Type B pancreatic cell (in vitro differentiated cells): ENCODE results near the gene RAPGEF6. TPM values are rescaled to one million over a fixed set of nuclear protein-coding genes. Genes with fewer than 3 reads are reported as not detected.

Experiments used
- DNase-seq: peaks from one replicate; pipeline ENCODE4 v3.0.0; 2021; ENCODE audit warnings: mixed read lengths; ENCODE audit not compliant: unreplicated experiment; ENCODE audit errors: extremely low spot score
- H3K27ac Mint-ChIP-seq: 2 replicates; pipeline ENCODE4 v1.8.0; 2021; ENCODE audit warnings: mild to moderate bottlenecking, mixed read lengths
- H3K27me3 Mint-ChIP-seq: 2 replicates; pipeline ENCODE4 v1.8.0; 2021; ENCODE audit warnings: mixed read lengths
- H3K36me3 Mint-ChIP-seq: 2 replicates; pipeline ENCODE4 v1.8.0; 2021; ENCODE audit warnings: mixed read lengths
- H3K4me1 Mint-ChIP-seq: one replicate; pipeline ENCODE4 v1.8.0; 2021; ENCODE audit warnings: mixed read lengths; ENCODE audit not compliant: unreplicated experiment
- H3K4me3 Mint-ChIP-seq: 2 replicates; pipeline ENCODE4 v1.8.0; 2021; ENCODE audit warnings: mild to moderate bottlenecking, mixed read lengths
- H3K9me3 Mint-ChIP-seq: 2 replicates; pipeline ENCODE4 v1.8.0; 2021; ENCODE audit warnings: mixed read lengths
- total RNA-seq: library from RNA; stranded (reverse); gene quantifications from 2 replicates; pipeline ENCODE4 v1.2.1, GENCODE V29; 2021; ENCODE audit warnings: low replicate concordance
- TF ChIP-seq, protein P1 (sequence below): fragments of 200-600 bp; sonication (generic); conservative IDR thresholded peaks from 2 replicates; pipeline ENCODE4 v1.5.0; 2021; ENCODE audit warnings: antibody characterized with exemption, mild to moderate bottlenecking

RAPGEF6 gene
- total RNA-seq, 1 donor from 2014 or later = 23.4 TPM

- peaks cover 16% of the 10 kb centered on the region for H3K36me3 Mint-ChIP-seq
- peaks cover 6% of the 10 kb centered on the region for H3K4me1 Mint-ChIP-seq
- H3K27me3 Mint-ChIP-seq = no peaks in the 10 kb centered on the region
- no peak overlapping the region for H3K4me3 Mint-ChIP-seq
- no peaks in the 10 kb centered on the region for H3K9me3 Mint-ChIP-seq
- no peak for DNase-seq
- TF ChIP-seq, protein P1, sequence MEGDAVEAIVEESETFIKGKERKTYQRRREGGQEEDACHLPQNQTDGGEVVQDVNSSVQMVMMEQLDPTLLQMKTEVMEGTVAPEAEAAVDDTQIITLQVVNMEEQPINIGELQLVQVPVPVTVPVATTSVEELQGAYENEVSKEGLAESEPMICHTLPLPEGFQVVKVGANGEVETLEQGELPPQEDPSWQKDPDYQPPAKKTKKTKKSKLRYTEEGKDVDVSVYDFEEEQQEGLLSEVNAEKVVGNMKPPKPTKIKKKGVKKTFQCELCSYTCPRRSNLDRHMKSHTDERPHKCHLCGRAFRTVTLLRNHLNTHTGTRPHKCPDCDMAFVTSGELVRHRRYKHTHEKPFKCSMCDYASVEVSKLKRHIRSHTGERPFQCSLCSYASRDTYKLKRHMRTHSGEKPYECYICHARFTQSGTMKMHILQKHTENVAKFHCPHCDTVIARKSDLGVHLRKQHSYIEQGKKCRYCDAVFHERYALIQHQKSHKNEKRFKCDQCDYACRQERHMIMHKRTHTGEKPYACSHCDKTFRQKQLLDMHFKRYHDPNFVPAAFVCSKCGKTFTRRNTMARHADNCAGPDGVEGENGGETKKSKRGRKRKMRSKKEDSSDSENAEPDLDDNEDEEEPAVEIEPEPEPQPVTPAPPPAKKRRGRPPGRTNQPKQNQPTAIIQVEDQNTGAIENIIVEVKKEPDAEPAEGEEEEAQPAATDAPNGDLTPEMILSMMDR = no peak
- H3K27ac Mint-ChIP-seq = no peak overlapping the region
These were observed 161.3 kb downstream of the RAPGEF6 start for GRCh38 chr5:131473731-131474130.

GRCh38 chr5:131466171-131466766, 168.8 kb downstream of the RAPGEF6 start:
- Mint-ChIP-seq H3K4me3 (no peak overlapping the region), H3K36me3 (peaks cover 11% of the 10 kb centered on the region), H3K27me3 (no peaks in the 10 kb centered on the region), H3K27ac (no peak overlapping the region), H3K9me3 (no peaks in the 10 kb centered on the region), H3K4me1 (peaks cover under 1% of the 10 kb centered on the region)
- DNase-seq = no peak
- TF ChIP-seq, protein P1 = no peak

GRCh38 chr5:131463656-131464055, 171.4 kb downstream of the RAPGEF6 start:
- Mint-ChIP-seq H3K27ac (no peak overlapping the region), H3K27me3 (no peaks in the 10 kb centered on the region), H3K9me3 (no peaks in the 10 kb centered on the region), H3K4me3 (no peak overlapping the region), H3K36me3 (peaks cover 9% of the 10 kb centered on the region), H3K4me1 (peaks cover 4% of the 10 kb centered on the region)
- DNase-seq = no peak
- TF ChIP-seq, protein P1 = no peak

- no peaks in the 10 kb centered on the region for H3K27me3 Mint-ChIP-seq
These were observed 172.6 kb downstream of the RAPGEF6 start for GRCh38 chr5:131462454-131462853.

DNA sequence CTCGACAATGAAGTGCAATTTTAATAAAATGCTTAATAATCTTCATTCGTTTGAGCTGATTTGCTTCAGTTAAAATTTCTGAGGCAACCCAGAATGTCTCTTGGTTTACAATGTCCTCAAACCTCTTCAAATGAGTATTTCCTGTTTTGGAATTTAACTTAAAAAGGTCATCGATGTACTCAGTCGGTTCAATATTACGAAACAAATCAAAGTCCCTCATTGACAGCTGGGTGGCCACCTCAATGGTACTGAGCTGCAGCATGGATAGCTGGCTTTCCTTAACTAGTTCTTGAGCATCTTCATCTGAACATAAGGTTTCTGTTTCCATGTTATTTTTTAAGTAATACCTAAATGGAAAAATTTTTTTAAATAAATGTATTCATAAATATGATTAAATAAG, 173.3 kb downstream of the RAPGEF6 start:
- Mint-ChIP-seq H3K4me3 (no peak overlapping the region), H3K27ac (no peak overlapping the region), H3K36me3 (peaks cover 9% of the 10 kb centered on the region), H3K27me3 (no peaks in the 10 kb centered on the region), H3K9me3 (no peaks in the 10 kb centered on the region), H3K4me1 (peaks cover 4% of the 10 kb centered on the region)
- DNase-seq = no peak
- TF ChIP-seq, protein P1 = no peak

More at GRCh38 chr5:131462454-131462853, 172.6 kb downstream of the RAPGEF6 start:
- TF ChIP-seq, protein P1 = no peak
- H3K9me3 Mint-ChIP-seq = no peaks in the 10 kb centered on the region
- H3K27ac Mint-ChIP-seq = no peak overlapping the region
- H3K4me3 Mint-ChIP-seq = no peak overlapping the region
- DNase-seq = no peak
- peaks cover 4% of the 10 kb centered on the region for H3K4me1 Mint-ChIP-seq
- H3K36me3 Mint-ChIP-seq = peaks cover 9% of the 10 kb centered on the region
